Activated naive CD4-positive, alpha-beta T cell treated with anti-CD3 and anti-CD28 coated beads, Interleukin-2, amount 50 U/mL, for 24 hours (primary cell): ENCODE measurements around the gene ALPK3.

Source experiments
- H3K27ac Mint-ChIP-seq: one replicate; pipeline ENCODE4 v1.8.0; 2021; ENCODE audit warnings: mild to moderate bottlenecking, mixed read lengths
- H3K27me3 Mint-ChIP-seq: one replicate; pipeline ENCODE4 v1.8.0; 2021; ENCODE audit warnings: mixed read lengths
- H3K36me3 Mint-ChIP-seq: one replicate; pipeline ENCODE4 v1.8.0; 2021; ENCODE audit warnings: mixed read lengths
- H3K4me1 Mint-ChIP-seq: one replicate; pipeline ENCODE4 v1.8.0; 2021; ENCODE audit warnings: mixed read lengths
- H3K4me3 Mint-ChIP-seq: one replicate; pipeline ENCODE4 v1.8.0; 2021; ENCODE audit warnings: mild to moderate bottlenecking, mixed read lengths
- H3K9me3 Mint-ChIP-seq: one replicate; pipeline ENCODE4 v1.8.0; 2021; ENCODE audit warnings: mixed read lengths

Gene ALPK3, protein sequence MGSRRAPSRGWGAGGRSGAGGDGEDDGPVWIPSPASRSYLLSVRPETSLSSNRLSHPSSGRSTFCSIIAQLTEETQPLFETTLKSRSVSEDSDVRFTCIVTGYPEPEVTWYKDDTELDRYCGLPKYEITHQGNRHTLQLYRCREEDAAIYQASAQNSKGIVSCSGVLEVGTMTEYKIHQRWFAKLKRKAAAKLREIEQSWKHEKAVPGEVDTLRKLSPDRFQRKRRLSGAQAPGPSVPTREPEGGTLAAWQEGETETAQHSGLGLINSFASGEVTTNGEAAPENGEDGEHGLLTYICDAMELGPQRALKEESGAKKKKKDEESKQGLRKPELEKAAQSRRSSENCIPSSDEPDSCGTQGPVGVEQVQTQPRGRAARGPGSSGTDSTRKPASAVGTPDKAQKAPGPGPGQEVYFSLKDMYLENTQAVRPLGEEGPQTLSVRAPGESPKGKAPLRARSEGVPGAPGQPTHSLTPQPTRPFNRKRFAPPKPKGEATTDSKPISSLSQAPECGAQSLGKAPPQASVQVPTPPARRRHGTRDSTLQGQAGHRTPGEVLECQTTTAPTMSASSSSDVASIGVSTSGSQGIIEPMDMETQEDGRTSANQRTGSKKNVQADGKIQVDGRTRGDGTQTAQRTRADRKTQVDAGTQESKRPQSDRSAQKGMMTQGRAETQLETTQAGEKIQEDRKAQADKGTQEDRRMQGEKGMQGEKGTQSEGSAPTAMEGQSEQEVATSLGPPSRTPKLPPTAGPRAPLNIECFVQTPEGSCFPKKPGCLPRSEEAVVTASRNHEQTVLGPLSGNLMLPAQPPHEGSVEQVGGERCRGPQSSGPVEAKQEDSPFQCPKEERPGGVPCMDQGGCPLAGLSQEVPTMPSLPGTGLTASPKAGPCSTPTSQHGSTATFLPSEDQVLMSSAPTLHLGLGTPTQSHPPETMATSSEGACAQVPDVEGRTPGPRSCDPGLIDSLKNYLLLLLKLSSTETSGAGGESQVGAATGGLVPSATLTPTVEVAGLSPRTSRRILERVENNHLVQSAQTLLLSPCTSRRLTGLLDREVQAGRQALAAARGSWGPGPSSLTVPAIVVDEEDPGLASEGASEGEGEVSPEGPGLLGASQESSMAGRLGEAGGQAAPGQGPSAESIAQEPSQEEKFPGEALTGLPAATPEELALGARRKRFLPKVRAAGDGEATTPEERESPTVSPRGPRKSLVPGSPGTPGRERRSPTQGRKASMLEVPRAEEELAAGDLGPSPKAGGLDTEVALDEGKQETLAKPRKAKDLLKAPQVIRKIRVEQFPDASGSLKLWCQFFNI (N-terminal part only)

DNA sequence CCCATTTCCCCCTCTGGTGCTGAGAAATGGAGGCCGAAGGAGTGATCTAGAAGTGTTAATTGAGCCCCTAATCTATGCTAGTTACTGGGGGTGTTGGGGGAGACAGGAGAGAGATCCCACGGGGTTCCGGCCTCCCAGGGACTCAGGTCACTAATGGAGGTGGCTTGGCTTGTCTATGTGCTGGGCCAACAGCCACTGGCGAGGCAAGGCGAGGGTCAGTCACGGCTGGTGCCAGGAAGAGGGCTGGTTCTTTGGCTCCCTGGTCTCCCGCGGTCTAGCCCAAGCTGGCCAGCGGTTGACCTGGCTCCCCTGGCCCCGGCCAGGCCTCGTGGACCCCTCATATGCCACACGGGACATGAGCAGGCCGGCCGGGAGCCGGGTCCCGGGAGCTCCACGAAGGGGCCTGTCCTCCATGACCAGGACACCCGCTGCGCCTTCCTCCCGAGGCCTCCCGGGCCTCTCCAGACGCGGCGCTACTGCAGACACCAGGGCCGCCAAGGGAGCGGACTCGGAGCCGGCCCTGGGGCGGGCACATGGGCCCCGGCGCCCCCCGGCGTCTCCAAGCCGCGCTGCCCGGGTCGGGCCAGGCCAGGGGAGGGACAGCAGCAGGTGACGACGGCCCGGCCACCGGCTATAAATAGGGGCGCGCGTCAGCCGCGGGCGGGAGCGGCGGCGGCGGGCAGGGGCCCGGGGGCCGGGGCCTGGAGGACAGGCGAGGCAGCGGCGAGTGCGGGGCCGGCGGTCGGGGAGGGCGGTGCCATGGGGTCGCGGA lies at the start of gene ALPK3:
Gene ALPK3 (plus strand): TSS at position 663 of the 772 bp plus-strand sequence. CDS start 97 bp downstream, at position 760.
- peaks cover 12% of the 10 kb centered on the region for H3K4me1 Mint-ChIP-seq
- peaks cover 5% of the 10 kb centered on the region for H3K27me3 Mint-ChIP-seq
- H3K9me3 Mint-ChIP-seq: no peaks in the 10 kb centered on the region
- H3K4me3 Mint-ChIP-seq: no peak within 1 kb of the TSS
- H3K36me3 Mint-ChIP-seq: peaks cover 2% of the 10 kb centered on the region
- H3K27ac Mint-ChIP-seq: no peak within 1 kb of the TSS

DNA sequence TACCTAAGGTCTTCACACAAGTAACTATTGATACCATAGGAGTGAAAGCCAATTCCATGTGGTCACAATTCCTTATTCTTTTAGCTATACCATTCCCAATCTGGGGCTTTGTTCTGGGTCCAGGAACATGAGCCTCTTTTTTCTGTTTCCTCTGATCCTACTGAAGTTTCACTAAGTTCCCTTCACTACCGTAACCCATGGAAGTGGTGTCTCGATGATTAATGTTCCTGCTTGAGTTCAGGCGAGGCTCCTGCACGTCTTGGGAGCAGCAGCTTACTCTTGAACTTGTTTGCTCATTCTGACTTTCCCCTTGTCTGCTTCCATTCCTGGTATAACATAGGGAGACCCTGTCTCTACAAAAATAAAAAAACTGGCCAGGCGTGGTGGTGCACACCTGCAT lies 45.1 kb upstream of the ALPK3 start:
- H3K4me3 Mint-ChIP-seq: no peak overlapping the region
- no peaks in the 10 kb centered on the region for H3K27me3 Mint-ChIP-seq
- H3K36me3 Mint-ChIP-seq: peaks cover 17% of the 10 kb centered on the region

DNA sequence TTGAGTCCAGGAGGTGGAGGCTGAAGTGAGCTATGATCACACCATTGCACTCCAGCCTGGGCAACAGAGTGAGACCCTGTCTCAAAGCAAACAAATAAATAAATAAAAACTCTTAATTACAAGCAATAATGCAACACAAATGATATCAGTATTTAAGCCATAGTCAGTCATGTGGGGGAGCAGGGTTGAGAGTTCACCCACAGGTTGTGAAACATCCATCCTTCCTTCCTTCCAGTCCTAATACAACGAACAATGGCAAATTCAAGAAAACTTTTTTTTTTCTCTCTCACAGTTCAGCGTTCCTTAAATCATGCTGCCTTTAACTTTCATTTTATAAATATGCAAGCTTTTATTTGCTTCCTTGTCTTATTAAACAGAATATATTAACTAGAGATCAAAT lies 44.7 kb upstream of the ALPK3 start:
- H3K4me3 Mint-ChIP-seq: no peak overlapping the region
- H3K9me3 Mint-ChIP-seq: no peaks in the 10 kb centered on the region
- peaks cover 17% of the 10 kb centered on the region for H3K36me3 Mint-ChIP-seq
- no peak overlapping the region for H3K27ac Mint-ChIP-seq
- H3K27me3 Mint-ChIP-seq: no peaks in the 10 kb centered on the region
- H3K4me1 Mint-ChIP-seq: peaks cover 47% of the 10 kb centered on the region

More for the DNA sequence above, 45.1 kb upstream of the ALPK3 start:
- H3K4me1 Mint-ChIP-seq: peaks cover 47% of the 10 kb centered on the region
- no peaks in the 10 kb centered on the region for H3K9me3 Mint-ChIP-seq
- H3K27ac Mint-ChIP-seq: peak overlapping the region; percentile 69

DNA sequence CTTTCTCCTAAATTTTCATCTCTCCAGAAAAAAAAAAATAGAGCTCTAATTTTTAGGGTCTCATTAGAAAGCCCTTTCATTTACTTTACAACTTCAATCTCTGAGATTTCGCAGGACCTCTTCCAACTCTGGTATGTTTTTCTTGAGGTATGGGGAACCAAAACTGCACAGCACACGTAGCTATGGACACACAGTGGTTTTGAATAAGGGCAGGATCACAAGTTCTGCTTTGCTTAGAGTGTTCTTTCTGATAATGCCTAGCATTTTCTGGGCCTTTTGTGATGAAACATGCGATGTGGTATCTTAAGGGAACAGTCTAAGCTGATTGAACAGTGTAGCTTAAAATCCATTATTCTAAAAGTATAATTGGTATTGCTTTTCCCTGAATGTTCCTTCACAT lies 43.4 kb upstream of the ALPK3 start:
- Mint-ChIP-seq H3K36me3 (peaks cover 17% of the 10 kb centered on the region), H3K9me3 (no peaks in the 10 kb centered on the region), H3K27me3 (no peaks in the 10 kb centered on the region), H3K27ac (peak overlapping the region; percentile 19), H3K4me1 (peaks cover 54% of the 10 kb centered on the region), H3K4me3 (no peak overlapping the region)

DNA sequence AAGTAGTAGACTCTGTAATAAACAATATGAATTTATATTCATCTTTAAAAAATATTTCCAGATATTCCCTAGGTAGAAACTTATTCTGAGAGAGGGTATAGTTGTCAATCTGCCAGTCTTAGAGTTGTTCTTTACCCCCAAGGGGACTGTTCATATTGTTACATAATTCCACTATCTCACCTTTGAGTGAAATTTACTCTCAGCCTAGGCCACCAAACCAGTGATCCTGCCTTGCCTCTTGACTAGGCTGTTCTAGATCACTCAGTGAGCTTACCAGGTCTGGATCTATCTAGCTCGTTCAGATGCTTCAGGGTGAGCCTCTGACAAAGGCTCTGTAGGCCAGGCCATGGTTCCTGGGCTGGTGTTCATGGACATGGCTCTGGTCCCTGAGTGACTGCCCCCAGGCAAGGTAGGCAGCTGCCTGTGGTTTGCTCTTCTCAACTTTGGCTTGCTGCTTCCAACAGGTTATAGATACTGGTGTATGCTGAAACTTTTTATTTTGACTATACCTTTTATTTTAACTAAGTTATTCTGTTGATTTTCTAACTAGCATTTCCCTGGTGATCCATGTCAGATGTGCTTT lies 41.2 kb upstream of the ALPK3 start:
- H3K4me3 Mint-ChIP-seq: no peak overlapping the region
- H3K27ac Mint-ChIP-seq: peak overlapping the region; percentile 30
- H3K27me3 Mint-ChIP-seq: no peaks in the 10 kb centered on the region
- H3K36me3 Mint-ChIP-seq: peaks cover 5% of the 10 kb centered on the region
- H3K9me3 Mint-ChIP-seq: no peaks in the 10 kb centered on the region
- H3K4me1 Mint-ChIP-seq: peaks cover 45% of the 10 kb centered on the region

GRCh38 chr15:84778194-84778593 lies 39.0 kb upstream of the ALPK3 start:
- peak overlapping the region; percentile 12 for H3K27ac Mint-ChIP-seq
- H3K27me3 Mint-ChIP-seq: no peaks in the 10 kb centered on the region
- peaks cover 30% of the 10 kb centered on the region for H3K4me1 Mint-ChIP-seq
- H3K4me3 Mint-ChIP-seq: no peak overlapping the region
- H3K36me3 Mint-ChIP-seq: peaks cover 4% of the 10 kb centered on the region
- no peaks in the 10 kb centered on the region for H3K9me3 Mint-ChIP-seq

DNA sequence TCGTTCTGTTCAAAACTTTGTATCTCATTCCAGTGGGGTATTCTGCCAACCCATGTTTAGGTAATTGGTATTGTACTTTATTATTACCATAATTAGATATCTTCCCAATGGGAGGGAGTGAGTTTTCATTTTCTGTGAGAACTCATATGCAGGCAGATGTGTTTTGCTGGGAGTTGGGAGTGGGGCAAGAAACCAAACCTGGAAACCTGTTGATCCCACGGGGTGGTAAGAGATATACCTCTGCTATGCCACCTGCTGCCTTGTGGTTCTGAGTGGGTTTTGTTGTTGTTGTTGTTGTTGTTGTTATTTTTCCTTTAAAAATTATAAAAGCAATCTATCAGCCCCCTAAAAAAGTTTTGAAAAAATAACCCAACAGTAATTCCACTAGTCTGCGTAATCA lies 36.7 kb upstream of the ALPK3 start:
- Mint-ChIP-seq H3K27me3 (no peaks in the 10 kb centered on the region), H3K36me3 (no peaks in the 10 kb centered on the region), H3K4me1 (peaks cover 31% of the 10 kb centered on the region), H3K9me3 (no peaks in the 10 kb centered on the region), H3K27ac (no peak overlapping the region), H3K4me3 (no peak overlapping the region)

- Mint-ChIP-seq H3K4me3 (no peak overlapping the region), H3K27ac (no peak overlapping the region), H3K9me3 (no peaks in the 10 kb centered on the region), H3K27me3 (no peaks in the 10 kb centered on the region), H3K36me3 (no peaks in the 10 kb centered on the region), H3K4me1 (peaks cover 37% of the 10 kb centered on the region)
These were observed 35.7 kb upstream of the ALPK3 start for GRCh38 chr15:84781495-84781894.

GRCh38 chr15:84782346-84782745 lies 34.8 kb upstream of the ALPK3 start:
- Mint-ChIP-seq H3K27ac (no peak overlapping the region), H3K9me3 (no peaks in the 10 kb centered on the region), H3K36me3 (no peaks in the 10 kb centered on the region), H3K4me1 (peaks cover 40% of the 10 kb centered on the region), H3K27me3 (no peaks in the 10 kb centered on the region), H3K4me3 (no peak overlapping the region)

GRCh38 chr15:84783493-84784251 lies 33.5 kb upstream of the ALPK3 start:
- Mint-ChIP-seq H3K27me3 (no peaks in the 10 kb centered on the region), H3K9me3 (no peaks in the 10 kb centered on the region), H3K27ac (no peak overlapping the region), H3K36me3 (peaks cover 3% of the 10 kb centered on the region), H3K4me3 (no peak overlapping the region), H3K4me1 (peaks cover 46% of the 10 kb centered on the region)

GRCh38 chr15:84784262-84784661 lies 32.9 kb upstream of the ALPK3 start:
- no peaks in the 10 kb centered on the region for H3K27me3 Mint-ChIP-seq
- H3K36me3 Mint-ChIP-seq: peaks cover 4% of the 10 kb centered on the region
- H3K4me1 Mint-ChIP-seq: peaks cover 45% of the 10 kb centered on the region
- no peak overlapping the region for H3K27ac Mint-ChIP-seq
- H3K9me3 Mint-ChIP-seq: no peaks in the 10 kb centered on the region
- no peak overlapping the region for H3K4me3 Mint-ChIP-seq

GRCh38 chr15:84785053-84785452 lies 32.1 kb upstream of the ALPK3 start:
- Mint-ChIP-seq H3K4me1 (peaks cover 38% of the 10 kb centered on the region), H3K36me3 (peaks cover 4% of the 10 kb centered on the region), H3K27ac (no peak overlapping the region), H3K9me3 (no peaks in the 10 kb centered on the region), H3K4me3 (no peak overlapping the region), H3K27me3 (no peaks in the 10 kb centered on the region)

DNA sequence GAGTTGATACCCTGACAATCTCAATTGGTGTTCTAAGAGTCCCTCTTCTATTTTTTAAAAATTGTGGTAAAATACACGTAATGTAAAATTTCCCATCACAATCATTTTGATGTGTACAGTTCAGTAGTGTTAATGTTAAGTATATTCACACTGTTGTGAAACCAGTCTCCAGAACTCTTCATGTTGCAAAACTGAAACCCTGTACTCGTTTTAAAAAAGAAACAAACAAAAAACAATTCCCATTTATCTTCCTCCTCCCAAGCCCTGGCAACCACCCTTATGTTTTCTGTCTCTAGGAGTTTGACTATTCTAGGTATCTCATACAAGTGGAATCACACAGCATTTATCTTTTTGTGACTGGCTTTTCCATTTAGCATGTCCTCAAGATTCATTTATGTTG lies 28.7 kb upstream of the ALPK3 start:
- Mint-ChIP-seq H3K27me3 (no peaks in the 10 kb centered on the region), H3K4me1 (peaks cover 45% of the 10 kb centered on the region), H3K36me3 (peaks cover 13% of the 10 kb centered on the region), H3K4me3 (no peak overlapping the region), H3K27ac (peak overlapping the region; percentile 85), H3K9me3 (no peaks in the 10 kb centered on the region)

- no peaks in the 10 kb centered on the region for H3K27me3 Mint-ChIP-seq
- no peak overlapping the region for H3K4me3 Mint-ChIP-seq
- no peaks in the 10 kb centered on the region for H3K9me3 Mint-ChIP-seq
- no peak overlapping the region for H3K27ac Mint-ChIP-seq
- peaks cover 14% of the 10 kb centered on the region for H3K36me3 Mint-ChIP-seq
- peaks cover 42% of the 10 kb centered on the region for H3K4me1 Mint-ChIP-seq
These were observed 27.4 kb upstream of the ALPK3 start for GRCh38 chr15:84789762-84790161.
